ENCODE results near the gene CXCR1.

- no peak for TF ChIP-seq POLR2A (IDR thresholded peaks at IDR 0.05)
- TF ChIP-seq, protein P1, sequence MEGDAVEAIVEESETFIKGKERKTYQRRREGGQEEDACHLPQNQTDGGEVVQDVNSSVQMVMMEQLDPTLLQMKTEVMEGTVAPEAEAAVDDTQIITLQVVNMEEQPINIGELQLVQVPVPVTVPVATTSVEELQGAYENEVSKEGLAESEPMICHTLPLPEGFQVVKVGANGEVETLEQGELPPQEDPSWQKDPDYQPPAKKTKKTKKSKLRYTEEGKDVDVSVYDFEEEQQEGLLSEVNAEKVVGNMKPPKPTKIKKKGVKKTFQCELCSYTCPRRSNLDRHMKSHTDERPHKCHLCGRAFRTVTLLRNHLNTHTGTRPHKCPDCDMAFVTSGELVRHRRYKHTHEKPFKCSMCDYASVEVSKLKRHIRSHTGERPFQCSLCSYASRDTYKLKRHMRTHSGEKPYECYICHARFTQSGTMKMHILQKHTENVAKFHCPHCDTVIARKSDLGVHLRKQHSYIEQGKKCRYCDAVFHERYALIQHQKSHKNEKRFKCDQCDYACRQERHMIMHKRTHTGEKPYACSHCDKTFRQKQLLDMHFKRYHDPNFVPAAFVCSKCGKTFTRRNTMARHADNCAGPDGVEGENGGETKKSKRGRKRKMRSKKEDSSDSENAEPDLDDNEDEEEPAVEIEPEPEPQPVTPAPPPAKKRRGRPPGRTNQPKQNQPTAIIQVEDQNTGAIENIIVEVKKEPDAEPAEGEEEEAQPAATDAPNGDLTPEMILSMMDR (IDR thresholded peaks at IDR 0.05): no peak
- TF ChIP-seq POLR2AphosphoS5 (IDR thresholded peaks at IDR 0.05): no peak
- no peak for TF ChIP-seq EP300 (IDR thresholded peaks at IDR 0.05)
Observed at GRCh38 chr2:218128781-218129457, 37.8 kb downstream of the CXCR1 start.
